Measurements from ENCODE around the gene NADK2. TPM values are rescaled to one million over a fixed set of nuclear protein-coding genes. Genes with fewer than 3 reads are reported as not detected.
A peak's percentile ranks its signal among the peaks of the same experiment; 100 is the strongest.

NADK2 gene
- polyA plus RNA-seq, 1 of the 3 experiments (the other 2 are of a cell fraction): 7.6 TPM

DNA sequence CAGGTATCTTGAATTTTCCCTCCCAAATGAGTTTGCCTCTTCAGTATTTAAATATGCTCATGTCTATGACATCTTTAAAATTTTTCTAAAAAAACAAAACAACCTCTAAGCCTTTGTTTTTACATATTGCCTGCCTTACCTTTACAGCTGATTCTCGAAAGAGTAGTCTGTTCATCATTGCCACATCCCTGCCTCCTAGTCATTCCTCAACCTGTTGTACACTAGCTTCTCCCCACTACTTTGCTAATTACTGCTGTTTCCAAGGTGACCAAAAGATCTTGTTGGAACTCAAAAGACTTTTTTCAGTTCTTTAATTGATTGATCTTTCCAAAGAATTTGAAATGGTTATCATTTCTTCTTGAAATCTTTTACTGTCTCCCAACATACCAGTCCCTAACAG is 1.9 kb upstream of the NADK2 start:
- ChIA-PET CTCF (interaction anchor here (0.9 to 1.1 kb wide), 3 partner anchors 22 to 263 kb away, joined by 3 to 4 read pairs (median 3); no protein-coding TSS in a partner anchor), POLR2A (no interaction called here)
- Histone ChIP-seq H4K20me1 (ENCODE audit: insufficient read depth) (no peaks in the 10 kb centered on the region), H3K4me3 (ENCODE audit: low read depth in 2 of 2, low read length in 1 of 2) (no peak overlapping the region), H3K4me1 (ENCODE audit: control insufficient read depth in 1 of 2, insufficient read depth in 2 of 2, low read depth in 1 of 2, low read length in 1 of 2) (peaks cover 17 to 21% of the 10 kb centered on the region in 2 experiments), H2AFZ (ENCODE audit: low read depth) (no peak overlapping the region), H3K79me2 (ENCODE audit: insufficient read depth) (peaks cover 25% of the 10 kb centered on the region), H3K4me2 (no peak overlapping the region), H3K27me3 (ENCODE audit: insufficient read depth) (no peaks in the 10 kb centered on the region), H3K27ac (ENCODE audit: low read depth in 2 of 2, low read length in 1 of 2) (no peak overlapping the region), H3K9ac (no peak overlapping the region), H3F3A (replicated peaks; ENCODE audit: insufficient read depth) (peaks cover 10% of the 10 kb centered on the region), H3K9me2 (no peaks in the 10 kb centered on the region), H3K36me3 (replicated peaks in 1 of 2; ENCODE audit: control insufficient read depth in 1 of 2, insufficient read depth in 2 of 2, low read length in 1 of 2) (no peaks in the 10 kb centered on the region), H3K9me3 (no peaks in the 10 kb centered on the region)
- DNase-seq: no peak
- no peak for TF ChIP-seq SIN3A (IDR thresholded peaks at IDR 0.05; ENCODE audit: borderline replicate concordance, low read depth, low read length)
- no peak for TF ChIP-seq NRF1 (IDR thresholded peaks at IDR 0.05; ENCODE audit: low read depth, low read length)
- no peak for TF ChIP-seq FOXM1 (IDR thresholded peaks at IDR 0.05; ENCODE audit: low read depth)
- no peak for TF ChIP-seq MXI1 (IDR thresholded peaks at IDR 0.05; ENCODE audit: low read depth, low read length)
- TF ChIP-seq ELF1 (IDR thresholded peaks at IDR 0.05): no peak
- TF ChIP-seq GATA2 (CRISPR knock-in tag; IDR thresholded peaks at IDR 0.05): no peak
- no peak for TF ChIP-seq RAD21 (IDR thresholded peaks at IDR 0.05; ENCODE audit: low read length)
- TF ChIP-seq EP300 (IDR thresholded peaks at IDR 0.05; ENCODE audit: borderline replicate concordance in 1 of 2, low read depth in 1 of 2, low read length in 1 of 2): no peak
- no peak for TF ChIP-seq NFIC (IDR thresholded peaks at IDR 0.05; ENCODE audit: borderline replicate concordance)
- TF ChIP-seq RXRA (IDR thresholded peaks at IDR 0.05; ENCODE audit: borderline replicate concordance, low read depth): no peak
- 94% methylated on average over 1 of the region's 1 CpG for WGBS (ENCODE audit: low lambda C conversion rate)

- ChIA-PET CTCF (interaction anchor here (0.5 to 2.3 kb wide), 21 partner anchors 10 to 617 kb away, joined by 3 to 17 read pairs (median 5); partner anchors contain the start of gene LMBRD2), POLR2A (interaction anchor here (0.6 to 2.0 kb wide), 4 partner anchors 16 to 1317 kb away, joined by 3 to 11 read pairs (median 4); partner anchors contain the start of genes LMBRD2 and SKP2)
- Histone ChIP-seq H3K9me3 (no peaks in the 10 kb centered on the region), H2AFZ (ENCODE audit: low read depth) (peak overlapping the region; percentile 83), H3K79me2 (ENCODE audit: insufficient read depth) (peaks cover 33% of the 10 kb centered on the region), H3K4me3 (ENCODE audit: low read depth in 2 of 2, low read length in 1 of 2) (peak overlapping the region; percentile 87 to 89), H3K27ac (ENCODE audit: low read depth in 2 of 2, low read length in 1 of 2) (peak overlapping the region; percentile 90 to 92), H3F3A (replicated peaks; ENCODE audit: insufficient read depth) (peaks cover 10% of the 10 kb centered on the region), H3K4me1 (ENCODE audit: control insufficient read depth in 1 of 2, insufficient read depth in 2 of 2, low read depth in 1 of 2, low read length in 1 of 2) (peaks cover 21 to 24% of the 10 kb centered on the region in 2 experiments), H4K20me1 (ENCODE audit: insufficient read depth) (no peaks in the 10 kb centered on the region), H3K36me3 (replicated peaks in 1 of 2; ENCODE audit: control insufficient read depth in 1 of 2, insufficient read depth in 2 of 2, low read length in 1 of 2) (no peaks in the 10 kb centered on the region), H3K9ac (peak overlapping the region; percentile 94), H3K9me2 (no peaks in the 10 kb centered on the region), H3K4me2 (peak overlapping the region; percentile 96), H3K27me3 (ENCODE audit: insufficient read depth) (no peaks in the 10 kb centered on the region)
- 72% methylated on average over 24 of the region's 24 CpGs for WGBS (ENCODE audit: low lambda C conversion rate)
- TF ChIP-seq, protein P1, sequence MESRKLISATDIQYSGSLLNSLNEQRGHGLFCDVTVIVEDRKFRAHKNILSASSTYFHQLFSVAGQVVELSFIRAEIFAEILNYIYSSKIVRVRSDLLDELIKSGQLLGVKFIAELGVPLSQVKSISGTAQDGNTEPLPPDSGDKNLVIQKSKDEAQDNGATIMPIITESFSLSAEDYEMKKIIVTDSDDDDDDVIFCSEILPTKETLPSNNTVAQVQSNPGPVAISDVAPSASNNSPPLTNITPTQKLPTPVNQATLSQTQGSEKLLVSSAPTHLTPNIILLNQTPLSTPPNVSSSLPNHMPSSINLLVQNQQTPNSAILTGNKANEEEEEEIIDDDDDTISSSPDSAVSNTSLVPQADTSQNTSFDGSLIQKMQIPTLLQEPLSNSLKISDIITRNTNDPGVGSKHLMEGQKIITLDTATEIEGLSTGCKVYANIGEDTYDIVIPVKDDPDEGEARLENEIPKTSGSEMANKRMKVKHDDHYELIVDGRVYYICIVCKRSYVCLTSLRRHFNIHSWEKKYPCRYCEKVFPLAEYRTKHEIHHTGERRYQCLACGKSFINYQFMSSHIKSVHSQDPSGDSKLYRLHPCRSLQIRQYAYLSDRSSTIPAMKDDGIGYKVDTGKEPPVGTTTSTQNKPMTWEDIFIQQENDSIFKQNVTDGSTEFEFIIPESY (IDR thresholded peaks at IDR 0.05; ENCODE audit: borderline replicate concordance, low read depth): no peak
- no peak for TF ChIP-seq EP300 (IDR thresholded peaks at IDR 0.05; ENCODE audit: borderline replicate concordance in 1 of 2, low read depth in 1 of 2, low read length in 1 of 2)
- no peak for TF ChIP-seq FOSL2 (IDR thresholded peaks at IDR 0.05; ENCODE audit: borderline replicate concordance, low read depth)
- TF ChIP-seq GATA2 (CRISPR knock-in tag; IDR thresholded peaks at IDR 0.05): no peak
- no peak for TF ChIP-seq YY1 (IDR thresholded peaks at IDR 0.05; ENCODE audit: low read depth)
- TF ChIP-seq REST (IDR thresholded peaks at IDR 0.05; ENCODE audit: low read depth, low read length): no peak
- no peak for TF ChIP-seq FOXJ3 (CRISPR knock-in tag; IDR thresholded peaks at IDR 0.05)
- no peak for TF ChIP-seq NFIC (IDR thresholded peaks at IDR 0.05; ENCODE audit: borderline replicate concordance)
- TF ChIP-seq MAX (IDR thresholded peaks at IDR 0.05; ENCODE audit: low read depth): no peak
- no peak for TF ChIP-seq USF1 (IDR thresholded peaks at IDR 0.05; ENCODE audit: borderline replicate concordance, low read depth)
- no peak for TF ChIP-seq FOXM1 (IDR thresholded peaks at IDR 0.05; ENCODE audit: low read depth)
- TF ChIP-seq EZH2phosphoT487 (IDR thresholded peaks at IDR 0.05; ENCODE audit: borderline replicate concordance, low read depth): no peak
- no peak for TF ChIP-seq MEF2A (IDR thresholded peaks at IDR 0.05; ENCODE audit: borderline replicate concordance, low read depth)
- TF ChIP-seq MXI1 (IDR thresholded peaks at IDR 0.05; ENCODE audit: low read depth, low read length): no peak
- DNase-seq: peak; percentile 17
These were observed 1.1 kb upstream of the NADK2 start for GRCh38 chr5:36242534-36243485.
